ENCODE data around the gene TCF7L2.

DNA sequence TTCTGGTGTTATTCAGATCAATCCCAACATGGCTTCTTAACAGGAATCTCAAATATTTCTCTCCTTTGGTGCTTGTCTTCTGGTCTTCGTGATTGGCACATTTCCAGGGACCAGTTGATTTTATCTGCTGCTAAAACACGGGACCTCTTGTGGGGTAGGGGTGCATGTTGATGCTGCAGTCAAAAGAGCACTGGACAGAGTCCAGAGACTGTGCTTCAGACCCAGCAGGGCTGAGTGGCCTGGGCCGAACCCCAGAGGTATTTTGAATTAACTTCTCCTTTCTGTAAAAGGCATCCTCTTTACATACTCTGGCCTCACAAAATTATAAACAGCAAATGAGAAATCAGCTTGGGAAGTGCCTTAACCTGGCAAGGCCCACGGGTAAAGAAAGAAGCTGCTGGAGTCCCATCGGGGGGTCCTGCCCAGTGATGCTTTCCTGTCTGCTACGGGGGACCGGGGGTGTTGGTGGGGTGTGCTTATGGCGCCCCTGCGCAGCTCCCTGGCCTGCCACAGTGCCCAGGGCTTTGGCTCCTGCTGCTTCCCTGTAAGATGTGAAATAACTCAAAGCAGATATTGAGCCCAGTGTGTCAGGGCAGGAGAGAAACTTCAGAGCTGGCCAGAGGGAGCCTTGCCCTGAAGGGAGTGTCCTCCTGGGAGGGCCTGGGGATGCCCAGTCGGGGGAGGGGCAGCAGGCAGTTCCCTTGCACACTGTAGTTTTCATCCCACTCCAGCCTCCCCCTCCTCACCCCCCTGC, 230.5 kb downstream of the TCF7L2 start:
- TF ChIP-seq YY1 (IDR thresholded peaks at IDR 0.05; ENCODE audit: insufficient read depth, insufficient read length) = no peak
- TF ChIP-seq ZNF274 (IDR thresholded peaks at IDR 0.05; ENCODE audit: low read depth, low read length) = no peak
- TF ChIP-seq SUZ12 (IDR thresholded peaks at IDR 0.05; ENCODE audit: extremely low read depth, insufficient read depth, insufficient read length) = no peak

All from NT2/D1 (cell line).